Adrenal gland (tissue), 5 donors: ENCODE data around the gene GRIN1.

Source experiments
- POLR2A ChIP-seq, 2 donors: fragments of 450-650 bp; IDR thresholded peaks; one replicate each; pipeline ENCODE4 v1.6.1; 2017; ENCODE audit warnings: antibody characterized with exemption in 2 of 2, mild to moderate bottlenecking in 2 of 2, moderate library complexity in 1 of 2
- TF ChIP-seq, protein P1 (sequence below), 6 experiments: fragments of 450-650 bp in 4 of 6; fragments of 200-600 bp in 2 of 6; sonication (generic) in 1 of 6; IDR thresholded peaks; 1 replicate in 5 of 6; 2 replicates in 1 of 6; pipeline versions ENCODE4 v1.5.1 to v1.8.0; 2016 to 2021; ENCODE audit warnings: antibody characterized with exemption in 6 of 6, mild to moderate bottlenecking in 2 of 6, moderate library complexity in 1 of 6
- donor health status: DM: no; HTN: no; CAD: no.

DNA sequence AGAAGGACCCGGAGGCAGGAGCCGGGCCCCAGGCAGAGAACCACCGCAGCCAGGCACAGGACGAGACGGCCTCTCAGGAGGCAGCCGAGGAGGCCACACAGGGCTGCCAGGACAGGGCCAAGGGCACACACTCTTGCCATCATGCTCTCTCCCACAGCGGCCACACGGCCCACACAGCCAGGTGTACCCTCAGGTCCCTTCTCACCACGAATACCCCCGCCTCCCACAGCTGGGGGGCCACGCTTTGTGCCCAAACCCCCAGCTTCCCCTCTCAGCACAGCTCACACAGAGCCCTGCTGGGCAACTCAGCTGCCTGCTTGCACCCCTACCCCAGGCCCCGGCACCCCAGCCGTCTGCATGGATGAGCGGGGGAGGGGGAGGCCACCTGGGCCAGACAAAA lies 54.8 kb downstream of the GRIN1 start:
- TF ChIP-seq, protein P1, sequence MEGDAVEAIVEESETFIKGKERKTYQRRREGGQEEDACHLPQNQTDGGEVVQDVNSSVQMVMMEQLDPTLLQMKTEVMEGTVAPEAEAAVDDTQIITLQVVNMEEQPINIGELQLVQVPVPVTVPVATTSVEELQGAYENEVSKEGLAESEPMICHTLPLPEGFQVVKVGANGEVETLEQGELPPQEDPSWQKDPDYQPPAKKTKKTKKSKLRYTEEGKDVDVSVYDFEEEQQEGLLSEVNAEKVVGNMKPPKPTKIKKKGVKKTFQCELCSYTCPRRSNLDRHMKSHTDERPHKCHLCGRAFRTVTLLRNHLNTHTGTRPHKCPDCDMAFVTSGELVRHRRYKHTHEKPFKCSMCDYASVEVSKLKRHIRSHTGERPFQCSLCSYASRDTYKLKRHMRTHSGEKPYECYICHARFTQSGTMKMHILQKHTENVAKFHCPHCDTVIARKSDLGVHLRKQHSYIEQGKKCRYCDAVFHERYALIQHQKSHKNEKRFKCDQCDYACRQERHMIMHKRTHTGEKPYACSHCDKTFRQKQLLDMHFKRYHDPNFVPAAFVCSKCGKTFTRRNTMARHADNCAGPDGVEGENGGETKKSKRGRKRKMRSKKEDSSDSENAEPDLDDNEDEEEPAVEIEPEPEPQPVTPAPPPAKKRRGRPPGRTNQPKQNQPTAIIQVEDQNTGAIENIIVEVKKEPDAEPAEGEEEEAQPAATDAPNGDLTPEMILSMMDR (IDR thresholded peaks at IDR 0.05): no peak
- no peak for TF ChIP-seq POLR2A (IDR thresholded peaks at IDR 0.05)
